ENCODE results near the gene INAFM1.

INAFM1 gene

DNA sequence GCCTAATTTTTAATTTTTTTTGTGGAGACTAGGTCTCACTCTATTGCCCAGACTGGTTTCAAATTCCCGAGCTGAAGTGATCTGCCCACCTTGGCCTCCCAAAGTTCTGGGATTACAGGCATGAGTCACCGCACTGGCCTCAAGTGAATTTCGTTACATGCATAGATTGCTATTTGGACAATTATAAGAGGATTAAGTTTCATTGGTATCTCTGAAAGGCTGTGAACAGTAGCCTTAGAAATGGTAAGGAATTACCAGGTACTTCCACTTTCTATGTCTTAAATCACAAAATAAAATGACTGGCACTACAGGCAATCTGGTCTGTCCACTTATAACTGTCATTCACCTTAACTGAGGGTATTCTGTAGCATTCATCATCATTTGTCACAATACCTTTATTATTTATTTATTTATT, 21.2 kb upstream of the INAFM1 start (continued):
- TF ChIP-seq, protein P1, sequence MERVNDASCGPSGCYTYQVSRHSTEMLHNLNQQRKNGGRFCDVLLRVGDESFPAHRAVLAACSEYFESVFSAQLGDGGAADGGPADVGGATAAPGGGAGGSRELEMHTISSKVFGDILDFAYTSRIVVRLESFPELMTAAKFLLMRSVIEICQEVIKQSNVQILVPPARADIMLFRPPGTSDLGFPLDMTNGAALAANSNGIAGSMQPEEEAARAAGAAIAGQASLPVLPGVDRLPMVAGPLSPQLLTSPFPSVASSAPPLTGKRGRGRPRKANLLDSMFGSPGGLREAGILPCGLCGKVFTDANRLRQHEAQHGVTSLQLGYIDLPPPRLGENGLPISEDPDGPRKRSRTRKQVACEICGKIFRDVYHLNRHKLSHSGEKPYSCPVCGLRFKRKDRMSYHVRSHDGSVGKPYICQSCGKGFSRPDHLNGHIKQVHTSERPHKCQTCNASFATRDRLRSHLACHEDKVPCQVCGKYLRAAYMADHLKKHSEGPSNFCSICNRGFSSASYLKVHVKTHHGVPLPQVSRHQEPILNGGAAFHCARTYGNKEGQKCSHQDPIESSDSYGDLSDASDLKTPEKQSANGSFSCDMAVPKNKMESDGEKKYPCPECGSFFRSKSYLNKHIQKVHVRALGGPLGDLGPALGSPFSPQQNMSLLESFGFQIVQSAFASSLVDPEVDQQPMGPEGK (tag by site-specific recombination; IDR thresholded peaks at IDR 0.05), result peak; percentile 28; the same call in 1 of the 2 replicates
- TF ChIP-seq ZBTB1 (tag by site-specific recombination; IDR thresholded peaks at IDR 0.05), result no peak
- TF ChIP-seq ZNF133 (tag by site-specific recombination; IDR thresholded peaks at IDR 0.05), result no peak
- TF ChIP-seq SP3 (tag by site-specific recombination; IDR thresholded peaks at IDR 0.05), result peak; percentile 44; the same call in 1 of the 2 replicates
- peak; percentile 58 for TF ChIP-seq ZBTB21 (tag by site-specific recombination; IDR thresholded peaks at IDR 0.05)
- TF ChIP-seq RBAK (tag by site-specific recombination; IDR thresholded peaks at IDR 0.05), result no peak
- TF ChIP-seq ZEB2 (tag by site-specific recombination; IDR thresholded peaks at IDR 0.05), result peak; percentile 95
- TF ChIP-seq, protein P2, sequence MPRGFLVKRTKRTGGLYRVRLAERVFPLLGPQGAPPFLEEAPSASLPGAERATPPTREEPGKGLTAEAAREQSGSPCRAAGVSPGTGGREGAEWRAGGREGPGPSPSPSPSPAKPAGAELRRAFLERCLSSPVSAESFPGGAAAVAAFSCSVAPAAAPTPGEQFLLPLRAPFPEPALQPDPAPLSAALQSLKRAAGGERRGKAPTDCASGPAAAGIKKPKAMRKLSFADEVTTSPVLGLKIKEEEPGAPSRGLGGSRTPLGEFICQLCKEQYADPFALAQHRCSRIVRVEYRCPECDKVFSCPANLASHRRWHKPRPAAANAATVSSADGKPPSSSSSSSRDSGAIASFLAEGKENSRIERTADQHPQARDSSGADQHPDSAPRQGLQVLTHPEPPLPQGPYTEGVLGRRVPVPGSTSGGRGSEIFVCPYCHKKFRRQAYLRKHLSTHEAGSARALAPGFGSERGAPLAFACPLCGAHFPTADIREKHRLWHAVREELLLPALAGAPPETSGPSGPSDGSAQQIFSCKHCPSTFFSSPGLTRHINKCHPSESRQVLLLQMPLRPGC (tag by site-specific recombination; IDR thresholded peaks at IDR 0.05), result peak; percentile 96
- TF ChIP-seq ZNF341 (tag by site-specific recombination; IDR thresholded peaks at IDR 0.05; ENCODE audit: low read depth), result no peak
- peak; percentile 71; the same call in 1 of the 2 replicates for TF ChIP-seq ZFP37 (tag by site-specific recombination; IDR thresholded peaks at IDR 0.05)
- TF ChIP-seq ZNF114 (tag by site-specific recombination; IDR thresholded peaks at IDR 0.05), result no peak
- TF ChIP-seq, protein P3, sequence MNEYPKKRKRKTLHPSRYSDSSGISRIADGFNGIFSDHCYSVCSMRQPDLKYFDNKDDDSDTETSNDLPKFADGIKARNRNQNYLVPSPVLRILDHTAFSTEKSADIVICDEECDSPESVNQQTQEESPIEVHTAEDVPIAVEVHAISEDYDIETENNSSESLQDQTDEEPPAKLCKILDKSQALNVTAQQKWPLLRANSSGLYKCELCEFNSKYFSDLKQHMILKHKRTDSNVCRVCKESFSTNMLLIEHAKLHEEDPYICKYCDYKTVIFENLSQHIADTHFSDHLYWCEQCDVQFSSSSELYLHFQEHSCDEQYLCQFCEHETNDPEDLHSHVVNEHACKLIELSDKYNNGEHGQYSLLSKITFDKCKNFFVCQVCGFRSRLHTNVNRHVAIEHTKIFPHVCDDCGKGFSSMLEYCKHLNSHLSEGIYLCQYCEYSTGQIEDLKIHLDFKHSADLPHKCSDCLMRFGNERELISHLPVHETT (tag by site-specific recombination; IDR thresholded peaks at IDR 0.05), result peak; percentile 83; the same call in 1 of the 2 replicates
- no peak for TF ChIP-seq ZNF529 (tag by site-specific recombination; IDR thresholded peaks at IDR 0.05; ENCODE audit: insufficient replicate concordance)
- TF ChIP-seq ZNF19 (tag by site-specific recombination; IDR thresholded peaks at IDR 0.05; ENCODE audit: low read depth), result no peak
- TF ChIP-seq, protein P4, sequence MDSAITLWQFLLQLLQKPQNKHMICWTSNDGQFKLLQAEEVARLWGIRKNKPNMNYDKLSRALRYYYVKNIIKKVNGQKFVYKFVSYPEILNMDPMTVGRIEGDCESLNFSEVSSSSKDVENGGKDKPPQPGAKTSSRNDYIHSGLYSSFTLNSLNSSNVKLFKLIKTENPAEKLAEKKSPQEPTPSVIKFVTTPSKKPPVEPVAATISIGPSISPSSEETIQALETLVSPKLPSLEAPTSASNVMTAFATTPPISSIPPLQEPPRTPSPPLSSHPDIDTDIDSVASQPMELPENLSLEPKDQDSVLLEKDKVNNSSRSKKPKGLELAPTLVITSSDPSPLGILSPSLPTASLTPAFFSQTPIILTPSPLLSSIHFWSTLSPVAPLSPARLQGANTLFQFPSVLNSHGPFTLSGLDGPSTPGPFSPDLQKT (IDR thresholded peaks at IDR 0.05; ENCODE audit: borderline replicate concordance, low read depth, low read length), result no peak
- no peak for TF ChIP-seq MYNN (tag by site-specific recombination; IDR thresholded peaks at IDR 0.05; ENCODE audit: borderline replicate concordance)
- no peak for TF ChIP-seq ZNF140 (tag by site-specific recombination; IDR thresholded peaks at IDR 0.05)
- TF ChIP-seq, protein P5, sequence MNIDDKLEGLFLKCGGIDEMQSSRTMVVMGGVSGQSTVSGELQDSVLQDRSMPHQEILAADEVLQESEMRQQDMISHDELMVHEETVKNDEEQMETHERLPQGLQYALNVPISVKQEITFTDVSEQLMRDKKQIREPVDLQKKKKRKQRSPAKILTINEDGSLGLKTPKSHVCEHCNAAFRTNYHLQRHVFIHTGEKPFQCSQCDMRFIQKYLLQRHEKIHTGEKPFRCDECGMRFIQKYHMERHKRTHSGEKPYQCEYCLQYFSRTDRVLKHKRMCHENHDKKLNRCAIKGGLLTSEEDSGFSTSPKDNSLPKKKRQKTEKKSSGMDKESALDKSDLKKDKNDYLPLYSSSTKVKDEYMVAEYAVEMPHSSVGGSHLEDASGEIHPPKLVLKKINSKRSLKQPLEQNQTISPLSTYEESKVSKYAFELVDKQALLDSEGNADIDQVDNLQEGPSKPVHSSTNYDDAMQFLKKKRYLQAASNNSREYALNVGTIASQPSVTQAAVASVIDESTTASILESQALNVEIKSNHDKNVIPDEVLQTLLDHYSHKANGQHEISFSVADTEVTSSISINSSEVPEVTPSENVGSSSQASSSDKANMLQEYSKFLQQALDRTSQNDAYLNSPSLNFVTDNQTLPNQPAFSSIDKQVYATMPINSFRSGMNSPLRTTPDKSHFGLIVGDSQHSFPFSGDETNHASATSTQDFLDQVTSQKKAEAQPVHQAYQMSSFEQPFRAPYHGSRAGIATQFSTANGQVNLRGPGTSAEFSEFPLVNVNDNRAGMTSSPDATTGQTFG (tag by site-specific recombination; IDR thresholded peaks at IDR 0.05; ENCODE audit: borderline replicate concordance), result no peak
- no peak for TF ChIP-seq ZNF211 (tag by site-specific recombination; IDR thresholded peaks at IDR 0.05; ENCODE audit: low read depth)
- no peak for TF ChIP-seq ZNF548 (tag by site-specific recombination; IDR thresholded peaks at IDR 0.05)
- TF ChIP-seq ZNF426 (tag by site-specific recombination; IDR thresholded peaks at IDR 0.05), result no peak
- TF ChIP-seq, protein P6, sequence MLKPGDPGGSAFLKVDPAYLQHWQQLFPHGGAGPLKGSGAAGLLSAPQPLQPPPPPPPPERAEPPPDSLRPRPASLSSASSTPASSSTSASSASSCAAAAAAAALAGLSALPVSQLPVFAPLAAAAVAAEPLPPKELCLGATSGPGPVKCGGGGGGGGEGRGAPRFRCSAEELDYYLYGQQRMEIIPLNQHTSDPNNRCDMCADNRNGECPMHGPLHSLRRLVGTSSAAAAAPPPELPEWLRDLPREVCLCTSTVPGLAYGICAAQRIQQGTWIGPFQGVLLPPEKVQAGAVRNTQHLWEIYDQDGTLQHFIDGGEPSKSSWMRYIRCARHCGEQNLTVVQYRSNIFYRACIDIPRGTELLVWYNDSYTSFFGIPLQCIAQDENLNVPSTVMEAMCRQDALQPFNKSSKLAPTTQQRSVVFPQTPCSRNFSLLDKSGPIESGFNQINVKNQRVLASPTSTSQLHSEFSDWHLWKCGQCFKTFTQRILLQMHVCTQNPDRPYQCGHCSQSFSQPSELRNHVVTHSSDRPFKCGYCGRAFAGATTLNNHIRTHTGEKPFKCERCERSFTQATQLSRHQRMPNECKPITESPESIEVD (tag by site-specific recombination; IDR thresholded peaks at IDR 0.05), result peak; percentile 77; the same call in 1 of the 2 replicates
- no peak for TF ChIP-seq ZNF670 (tag by site-specific recombination; IDR thresholded peaks at IDR 0.05; ENCODE audit: low read depth)
- peak; percentile 93 for TF ChIP-seq ZNF366 (tag by site-specific recombination; conservative IDR thresholded peaks at IDR 0.05)
- TF ChIP-seq ZNF521 (tag by site-specific recombination; IDR thresholded peaks at IDR 0.05), result no peak
- TF ChIP-seq ZNF660 (tag by site-specific recombination; IDR thresholded peaks at IDR 0.05), result peak; percentile 84; the same call in 1 of the 2 replicates
- TF ChIP-seq ZNF138 (tag by site-specific recombination; IDR thresholded peaks at IDR 0.05; ENCODE audit: borderline replicate concordance), result no peak
- TF ChIP-seq ZNF629 (tag by site-specific recombination; IDR thresholded peaks at IDR 0.05), result peak; percentile 89
- TF ChIP-seq YY2 (tag by site-specific recombination; IDR thresholded peaks at IDR 0.05), result no peak
- TF ChIP-seq TCF7L2 (IDR thresholded peaks at IDR 0.05; ENCODE audit: borderline replicate concordance, low read depth, low read length), result no peak
- no peak for TF ChIP-seq ZNF624 (tag by site-specific recombination; IDR thresholded peaks at IDR 0.05)
- TF ChIP-seq ZFHX2 (tag by site-specific recombination; conservative IDR thresholded peaks at IDR 0.05), result peak; percentile 60; the same call in 1 of the 2 replicates
